Progenitor cell of endocrine pancreas (in vitro differentiated cells): ENCODE measurements around the gene UPB1. TPM values are rescaled to one million over a fixed set of nuclear protein-coding genes. Genes with fewer than 3 reads are reported as not detected.

Experiments used
- DNase-seq: peaks from one replicate; pipeline ENCODE4 v3.0.0; 2021; ENCODE audit warnings: low spot score; ENCODE audit not compliant: unreplicated experiment
- H3K27ac Mint-ChIP-seq: 2 replicates; pipeline ENCODE4 v1.8.0; 2021; ENCODE audit warnings: mild to moderate bottlenecking, moderate library complexity, mixed read lengths
- H3K27me3 Mint-ChIP-seq: 2 replicates; pipeline ENCODE4 v1.8.0; 2021; ENCODE audit warnings: mixed read lengths
- H3K36me3 Mint-ChIP-seq: 2 replicates; pipeline ENCODE4 v1.8.0; 2022; ENCODE audit warnings: mixed read lengths; ENCODE audit not compliant: insufficient read depth
- H3K4me1 Mint-ChIP-seq: 2 replicates; pipeline ENCODE4 v1.8.0; 2021; ENCODE audit warnings: low read depth, mixed read lengths
- H3K4me3 Mint-ChIP-seq: 2 replicates; pipeline ENCODE4 v1.8.0; 2021; ENCODE audit warnings: low read depth, mild to moderate bottlenecking, moderate library complexity, mixed read lengths
- H3K9me3 Mint-ChIP-seq: 2 replicates; pipeline ENCODE4 v1.8.0; 2021; ENCODE audit warnings: low read depth, mixed read lengths
- CTCF ChIP-seq: fragments of 200-600 bp; sonication (generic); IDR thresholded peaks from one replicate; pipeline ENCODE4 v1.5.0; 2021; ENCODE audit warnings: antibody characterized with exemption, mild to moderate bottlenecking; ENCODE audit not compliant: unreplicated experiment
- long read RNA-seq: library from polyadenylated mRNA; unstranded; transcript quantifications from one replicate; pipeline ENCODE4 v2.0.0, GENCODE V29; 2020
- total RNA-seq: library from RNA; stranded (reverse); gene quantifications from 2 replicates; pipeline ENCODE4 v1.2.1, GENCODE V29; 2021

Gene UPB1
- 0.50 and 0.75 TPM in 2 replicates for total RNA-seq
- long read RNA-seq = 0 reads

DNA sequence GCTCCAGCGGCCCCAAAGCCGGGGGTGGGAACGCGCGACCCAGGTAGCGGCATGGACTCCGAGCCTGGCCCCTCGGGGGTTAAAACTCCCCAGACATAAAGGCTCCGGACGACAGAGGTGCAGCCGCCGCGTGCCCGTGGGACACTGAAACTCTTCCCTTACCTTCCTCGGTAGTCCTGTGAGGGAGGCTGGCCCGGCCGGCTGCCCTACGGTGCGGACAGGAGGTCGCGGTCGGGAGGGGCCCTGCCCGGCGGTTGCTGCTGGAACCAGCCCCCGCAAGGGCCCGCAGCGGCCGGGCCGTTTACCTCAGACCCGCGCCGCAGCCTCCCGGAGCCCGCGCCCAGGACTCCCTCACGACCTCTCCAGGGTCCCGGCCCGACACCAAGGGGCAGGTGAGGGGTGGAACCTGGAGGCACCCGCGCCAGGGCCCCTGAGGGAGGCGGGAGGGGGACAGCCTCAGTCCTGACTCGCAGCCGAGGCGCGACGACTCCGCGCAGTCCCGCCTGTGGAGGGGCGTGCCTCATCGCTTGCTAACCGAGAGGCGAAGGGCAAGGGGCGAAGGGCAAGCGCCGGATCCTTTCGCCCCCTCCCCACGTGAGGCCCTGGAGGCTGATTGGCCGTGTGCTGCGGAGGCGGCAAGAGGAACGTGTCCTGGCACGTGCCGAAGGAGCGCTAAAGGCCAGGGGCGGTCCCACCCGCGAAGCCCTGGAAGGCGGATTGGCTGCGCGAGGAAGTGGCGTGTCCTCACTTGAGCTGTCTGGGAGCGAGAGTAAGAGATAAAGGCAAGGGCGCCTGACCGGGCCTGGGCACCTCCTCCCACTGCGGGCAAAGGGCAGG lies at the start of gene UPB1:
TSS of gene UPB1 (plus strand) at position 805 of the 837 bp plus-strand sequence. CDS start 72 bp downstream, outside the sequence.
- no peak for TF ChIP-seq CTCF
- H3K9me3 Mint-ChIP-seq = peaks cover 4% of the 10 kb centered on the region
- H3K27me3 Mint-ChIP-seq = peaks cover 58% of the 10 kb centered on the region
- peak within 1 kb of the TSS; percentile 37 for H3K4me3 Mint-ChIP-seq
- DNase-seq = no peak
- H3K27ac Mint-ChIP-seq = no peak within 1 kb of the TSS
- peaks cover 22% of the 10 kb centered on the region for H3K4me1 Mint-ChIP-seq
- peaks cover 3% of the 10 kb centered on the region for H3K36me3 Mint-ChIP-seq

GRCh38 chr22:24445481-24446259 lies 49.5 kb upstream of the UPB1 start:
- no peaks in the 10 kb centered on the region for H3K36me3 Mint-ChIP-seq
- no peak overlapping the region for H3K4me3 Mint-ChIP-seq
- TF ChIP-seq CTCF = no peak
- H3K27ac Mint-ChIP-seq = no peak overlapping the region
- H3K9me3 Mint-ChIP-seq = no peaks in the 10 kb centered on the region
- no peaks in the 10 kb centered on the region for H3K4me1 Mint-ChIP-seq
- peaks cover 24% of the 10 kb centered on the region for H3K27me3 Mint-ChIP-seq
- DNase-seq = no peak

DNA sequence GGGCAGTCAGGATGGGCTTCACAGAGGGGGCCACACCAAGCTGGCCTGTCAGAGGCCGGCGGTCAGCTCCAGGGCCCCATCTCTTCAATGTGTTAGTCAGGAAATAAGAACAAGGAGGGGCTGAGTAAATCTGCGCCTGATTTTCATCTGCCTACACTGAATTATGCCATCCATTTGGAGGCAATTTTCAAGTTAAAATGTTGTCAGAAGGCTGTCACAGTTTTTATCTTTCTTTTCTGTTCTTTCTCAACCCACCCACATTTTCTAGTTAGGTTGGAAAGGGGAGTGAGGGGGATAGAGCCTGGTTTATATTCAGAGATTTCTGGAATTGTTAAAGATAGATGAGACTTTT lies 48.9 kb upstream of the UPB1 start:
- peaks cover 24% of the 10 kb centered on the region for H3K27me3 Mint-ChIP-seq
- no peak for DNase-seq
- H3K27ac Mint-ChIP-seq = no peak overlapping the region
- H3K4me3 Mint-ChIP-seq = no peak overlapping the region
- no peaks in the 10 kb centered on the region for H3K9me3 Mint-ChIP-seq
- no peaks in the 10 kb centered on the region for H3K4me1 Mint-ChIP-seq
- no peaks in the 10 kb centered on the region for H3K36me3 Mint-ChIP-seq
- no peak for TF ChIP-seq CTCF

DNA sequence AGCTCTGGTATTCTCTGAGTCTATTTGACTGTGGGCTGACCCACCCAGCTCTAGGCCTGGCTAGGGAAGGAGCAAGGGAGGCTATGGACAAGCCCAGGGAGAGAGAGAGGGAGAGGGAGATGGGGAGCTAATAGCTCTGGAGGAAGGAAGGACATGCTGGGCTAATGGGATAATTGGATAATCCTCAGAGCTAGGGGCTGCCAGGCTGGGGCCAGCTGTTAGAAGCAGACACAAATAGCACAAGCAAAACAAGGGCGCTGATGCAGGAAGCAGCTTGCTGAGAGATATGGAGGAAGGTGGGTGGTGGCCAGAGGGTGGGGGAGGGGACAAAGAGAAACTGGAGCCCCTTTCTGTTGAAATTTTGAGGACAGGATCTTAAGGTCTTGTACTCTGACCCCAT lies 44.5 kb upstream of the UPB1 start:
- Mint-ChIP-seq H3K27ac (no peak overlapping the region), H3K9me3 (no peaks in the 10 kb centered on the region), H3K36me3 (no peaks in the 10 kb centered on the region), H3K4me3 (no peak overlapping the region), H3K27me3 (peaks cover 24% of the 10 kb centered on the region), H3K4me1 (peaks cover under 1% of the 10 kb centered on the region)
- DNase-seq = no peak
- TF ChIP-seq CTCF = no peak

GRCh38 chr22:24451162-24451561 lies 44.0 kb upstream of the UPB1 start:
- Mint-ChIP-seq H3K4me1 (peaks cover 3% of the 10 kb centered on the region), H3K27me3 (peaks cover 24% of the 10 kb centered on the region), H3K27ac (no peak overlapping the region), H3K36me3 (no peaks in the 10 kb centered on the region), H3K9me3 (no peaks in the 10 kb centered on the region), H3K4me3 (no peak overlapping the region)
- DNase-seq = no peak
- no peak for TF ChIP-seq CTCF
